HG02970 (cell line): ENCODE measurements around the gene SERINC5.
"Not testable (repeated sequence)": the region's sequence is repeated elsewhere in the genome, so short reads cannot be mapped to it uniquely, and the experiment has no call there.

ENCODE experiments used
- ATAC-seq: cut with Tn5 transposase; IDR thresholded peaks from one replicate; pipeline ENCODE4 v1.9.1; 2021; ENCODE audit warnings: mild to moderate bottlenecking, moderate library complexity, moderate number of reproducible peaks; ENCODE audit not compliant: unreplicated experiment, low FRiP score

Gene SERINC5

DNA sequence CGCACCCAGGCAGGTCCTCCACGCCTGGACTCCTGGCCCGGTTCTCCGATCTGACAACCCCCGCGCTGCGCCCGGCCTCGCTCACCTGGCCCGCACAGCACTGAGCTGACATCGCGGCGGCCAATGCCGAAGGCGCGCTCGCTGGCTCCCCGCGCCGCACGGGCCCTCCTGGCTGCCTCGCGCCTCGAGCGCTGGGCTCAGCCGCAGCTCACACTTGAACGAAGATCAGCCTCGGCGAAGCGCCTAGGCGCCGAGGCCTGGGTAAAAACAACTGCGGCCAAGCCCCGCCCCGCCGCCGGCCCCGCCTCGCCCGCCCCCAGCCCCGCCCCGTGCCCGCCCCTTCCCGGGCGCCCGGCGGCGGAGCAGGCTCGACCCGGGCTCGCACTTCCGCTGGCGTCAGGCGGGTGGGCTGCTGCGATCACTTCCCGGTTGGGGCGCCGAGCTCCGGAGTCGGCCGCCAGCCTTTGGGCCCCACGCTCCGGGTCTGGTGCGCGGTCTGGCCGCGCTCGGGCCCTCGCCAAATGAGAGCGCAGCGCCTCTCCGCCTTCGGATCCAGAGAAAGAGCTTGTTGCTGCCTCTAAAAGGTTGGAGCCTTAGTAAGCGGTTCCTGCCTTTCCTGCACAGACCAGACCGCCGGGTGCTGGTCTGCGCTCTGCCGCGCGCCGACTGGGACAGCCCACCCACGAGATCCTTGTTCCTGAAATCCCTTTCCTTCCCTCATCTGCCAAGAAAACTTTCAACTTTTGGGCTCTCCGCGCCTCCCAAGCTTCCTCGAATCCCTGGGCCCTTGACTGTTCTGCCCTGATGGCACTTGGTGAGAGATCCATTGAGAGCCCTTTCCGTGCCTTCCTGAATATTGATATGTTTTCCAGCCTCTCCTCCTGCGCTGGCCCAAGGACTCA, at the start of gene SERINC5:
Gene SERINC5, minus strand, starts transcription at position 238 of the 902 bp plus-strand sequence. Its CDS starts 126 bp downstream, at position 112.
- ATAC-seq: peak; percentile 88

DNA sequence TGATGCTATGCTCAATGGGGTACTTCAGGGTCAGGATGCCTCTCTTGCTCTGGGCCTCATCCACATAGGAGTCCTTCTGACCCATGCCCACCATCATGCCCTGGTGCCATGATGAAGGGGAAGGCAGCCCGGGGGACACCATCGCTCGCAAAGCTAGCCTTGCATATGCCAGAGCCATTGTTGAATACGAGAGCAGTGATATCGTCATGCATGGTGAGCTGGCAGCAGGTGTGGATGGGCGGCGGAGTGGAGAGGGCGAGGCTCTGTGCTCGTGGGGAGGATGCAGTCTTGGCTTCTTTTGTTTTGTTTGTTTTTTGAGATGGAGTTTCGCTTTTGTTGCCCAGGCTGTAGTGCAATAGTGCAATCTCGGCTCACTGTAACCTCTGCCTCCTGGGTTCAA, 46.8 kb upstream of the SERINC5 start:
- no peak for ATAC-seq

DNA sequence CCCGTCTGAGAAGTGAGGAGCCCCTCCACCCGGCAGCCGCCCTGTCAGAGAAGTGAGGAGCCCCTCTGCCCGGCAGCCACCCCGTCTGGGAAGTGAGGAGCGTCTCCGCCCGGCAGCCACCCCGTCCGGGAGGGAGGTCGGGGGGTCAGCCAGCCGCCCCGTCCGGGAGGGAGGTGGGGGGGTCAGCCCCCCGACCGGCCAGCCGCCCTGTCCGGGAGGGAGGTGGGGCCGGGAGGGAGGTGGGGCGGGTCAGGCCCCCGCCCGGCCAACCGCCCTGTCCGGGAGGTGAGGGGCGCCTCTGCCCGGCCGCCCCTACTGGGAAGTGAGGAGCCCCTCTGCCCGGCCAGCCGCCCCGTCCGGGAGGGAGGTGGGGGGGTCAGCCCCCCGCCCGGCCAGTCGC, 45.5 kb upstream of the SERINC5 start:
- not testable (repeated sequence) for ATAC-seq

DNA sequence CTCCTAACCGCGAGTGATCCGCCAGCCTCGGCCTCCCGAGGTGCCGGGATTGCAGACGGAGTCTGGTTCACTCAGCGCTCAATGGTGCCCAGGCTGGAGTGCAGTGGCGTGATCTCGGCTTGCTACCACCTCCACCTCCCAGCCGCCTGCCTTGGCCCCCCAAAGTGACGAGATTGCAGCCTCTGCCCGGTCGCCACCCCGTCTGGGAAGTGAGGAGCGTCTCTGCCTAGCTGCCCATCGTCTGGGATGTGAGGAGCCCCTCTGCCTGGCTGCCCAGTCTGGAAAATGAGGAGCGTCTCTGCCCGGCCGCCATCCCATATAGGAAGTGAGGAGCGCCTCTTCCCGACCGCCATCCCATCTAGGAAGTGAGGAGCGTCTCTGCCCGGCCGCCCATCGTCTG, 44.9 kb upstream of the SERINC5 start:
- ATAC-seq: not testable (repeated sequence)

DNA sequence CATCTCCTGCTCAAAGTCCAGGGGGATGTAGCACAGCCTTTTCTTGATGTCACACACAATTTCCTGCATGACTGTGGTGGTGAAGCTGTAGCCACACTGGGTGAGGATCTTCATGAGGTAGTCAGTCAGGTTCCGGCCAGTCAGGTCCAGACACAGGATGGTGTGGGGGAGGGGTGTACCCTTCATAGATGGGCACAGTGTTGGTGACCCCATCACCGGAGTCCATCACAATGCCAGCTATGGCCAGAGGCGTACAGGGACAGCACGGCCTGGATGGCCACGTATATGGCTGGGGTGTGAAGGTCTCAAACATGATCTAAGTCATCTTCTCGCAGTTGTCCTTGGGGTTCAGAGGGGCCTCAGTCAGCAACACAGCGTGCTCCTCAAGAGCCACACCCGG, 44.3 kb upstream of the SERINC5 start:
- ATAC-seq: no peak

DNA sequence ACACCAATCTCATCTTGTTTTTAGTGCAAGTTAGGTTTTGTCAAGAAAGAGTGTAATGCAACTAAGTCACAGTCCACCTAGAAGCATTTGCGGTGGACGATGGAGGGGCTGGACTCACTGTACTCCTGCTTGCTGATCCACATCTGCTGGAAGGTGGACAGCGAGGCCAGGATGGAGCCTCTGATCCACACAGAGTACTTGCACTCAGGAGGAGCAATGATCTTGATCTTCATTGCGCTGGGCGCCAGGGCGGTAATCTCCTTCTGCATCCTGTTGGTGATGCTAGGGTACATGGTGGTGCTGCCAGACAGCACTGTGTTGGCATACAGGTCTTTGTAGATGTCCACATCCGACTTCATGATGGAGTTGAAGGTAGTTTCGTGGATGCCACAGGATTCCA, 43.8 kb upstream of the SERINC5 start:
- ATAC-seq: no peak

DNA sequence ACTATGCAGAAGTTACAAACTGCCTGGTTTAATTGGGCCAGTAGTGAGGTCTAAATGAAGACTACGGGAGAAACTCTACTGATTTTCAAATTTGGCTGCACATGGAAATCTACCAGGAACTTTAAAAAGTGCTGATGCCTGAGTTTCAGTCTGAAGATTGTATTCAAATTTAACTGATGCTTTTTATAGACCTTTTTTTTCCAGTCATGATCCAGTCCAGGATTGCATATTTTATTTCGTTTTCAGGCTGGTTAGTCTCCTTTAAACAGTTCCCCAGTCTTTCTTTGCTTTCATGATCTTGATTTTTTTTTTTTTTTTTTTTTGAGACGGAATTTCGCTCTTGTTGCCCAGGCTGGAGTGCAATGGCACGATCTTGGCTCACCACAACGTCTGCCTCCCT, 40.3 kb upstream of the SERINC5 start:
- ATAC-seq: no peak

DNA sequence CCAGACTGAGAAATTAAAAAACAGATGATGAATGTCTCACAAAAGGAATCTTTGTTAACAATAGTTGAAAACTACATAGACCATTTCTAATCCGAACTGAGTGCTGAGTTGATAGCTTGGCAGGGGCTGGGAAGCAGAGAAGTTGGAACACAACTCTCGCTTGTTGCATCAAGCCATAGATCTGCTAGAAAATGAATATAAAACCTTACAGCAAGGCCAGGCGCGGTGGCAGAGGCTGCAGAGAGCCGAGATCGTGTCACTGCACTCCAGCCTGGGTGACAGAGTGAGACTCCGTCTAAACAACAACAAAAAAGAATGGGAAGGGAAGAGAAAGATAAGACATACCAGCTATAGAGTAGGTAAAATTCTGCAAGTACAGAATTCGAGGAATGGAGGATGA, 35.9 kb upstream of the SERINC5 start:
- no peak for ATAC-seq

DNA sequence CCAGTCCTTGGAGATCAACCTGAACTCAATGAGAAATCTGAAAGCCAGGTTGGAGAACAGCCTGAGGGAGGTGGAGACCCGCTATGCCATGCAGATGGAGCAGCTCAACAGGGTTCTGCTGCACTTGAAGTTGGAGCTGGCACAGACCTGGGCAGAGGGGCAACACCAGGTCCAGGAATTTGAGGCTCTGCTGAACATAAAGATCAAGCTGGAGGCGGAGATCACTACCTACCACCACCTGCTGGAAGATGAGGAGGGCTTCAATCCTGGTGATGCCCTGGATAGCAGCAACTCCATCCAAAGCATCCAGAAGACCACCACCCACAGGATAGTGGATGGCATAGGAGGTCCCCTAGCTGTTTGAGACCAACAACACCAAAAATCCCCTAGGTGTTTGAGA, 33.5 kb upstream of the SERINC5 start:
- no peak for ATAC-seq

DNA sequence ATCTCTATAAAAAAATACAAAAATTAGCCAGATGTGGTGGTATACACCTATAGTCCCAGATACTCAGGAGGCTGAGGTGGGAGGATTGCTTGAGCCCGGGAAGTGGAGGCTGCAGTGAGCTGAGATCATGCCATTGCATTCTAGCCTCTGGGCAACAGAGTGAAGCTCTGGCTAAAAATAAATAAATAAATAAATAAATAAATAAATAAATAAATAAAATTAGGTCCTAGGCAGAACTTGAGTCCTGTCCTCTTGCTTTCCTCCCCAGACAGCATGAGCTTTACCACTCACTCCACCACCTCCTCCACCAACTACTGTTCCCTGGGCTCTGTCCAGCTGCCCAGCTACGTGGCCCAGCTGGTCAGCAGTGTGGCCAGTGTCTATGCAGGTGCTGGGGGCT, 32.3 kb upstream of the SERINC5 start:
- no peak for ATAC-seq

DNA sequence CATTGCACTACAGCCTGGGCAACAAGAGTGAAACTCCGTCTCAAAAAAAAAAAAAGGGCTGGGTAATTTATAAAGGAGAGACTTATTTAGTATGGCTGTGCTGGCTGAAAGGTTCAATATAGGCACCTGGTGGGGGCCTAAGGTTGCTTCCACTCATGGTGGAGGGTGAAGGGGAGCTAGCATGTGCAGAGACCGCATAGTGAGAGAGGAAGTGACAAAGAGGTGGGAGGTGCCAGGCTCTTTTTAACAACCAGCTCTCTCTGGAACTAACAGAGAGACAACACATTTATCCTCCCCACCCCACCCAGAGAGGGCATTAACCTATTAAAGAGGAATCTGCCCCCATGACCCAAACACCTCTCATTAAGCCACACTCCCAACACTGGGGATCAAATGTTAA, 28.9 kb upstream of the SERINC5 start:
- no peak for ATAC-seq

DNA sequence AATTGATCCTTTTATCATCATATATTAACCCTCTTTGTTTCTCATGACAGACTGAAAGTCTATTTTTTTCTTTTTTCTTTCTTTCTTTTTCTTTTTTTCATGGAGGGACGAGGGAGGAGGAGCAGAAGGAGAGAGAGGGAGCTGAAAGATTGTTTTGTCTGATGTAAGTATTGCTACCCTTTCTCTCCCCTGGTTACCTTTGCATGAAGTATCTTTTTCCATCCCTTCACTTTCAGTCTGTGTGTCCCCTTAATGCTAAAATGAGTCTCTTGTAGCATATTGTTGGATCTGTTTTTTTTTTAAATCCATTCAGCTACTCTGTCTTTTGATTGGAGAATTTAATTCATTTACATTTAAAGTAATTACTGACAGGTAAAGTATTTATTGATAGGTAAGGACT, 27.5 kb upstream of the SERINC5 start:
- no peak for ATAC-seq

DNA sequence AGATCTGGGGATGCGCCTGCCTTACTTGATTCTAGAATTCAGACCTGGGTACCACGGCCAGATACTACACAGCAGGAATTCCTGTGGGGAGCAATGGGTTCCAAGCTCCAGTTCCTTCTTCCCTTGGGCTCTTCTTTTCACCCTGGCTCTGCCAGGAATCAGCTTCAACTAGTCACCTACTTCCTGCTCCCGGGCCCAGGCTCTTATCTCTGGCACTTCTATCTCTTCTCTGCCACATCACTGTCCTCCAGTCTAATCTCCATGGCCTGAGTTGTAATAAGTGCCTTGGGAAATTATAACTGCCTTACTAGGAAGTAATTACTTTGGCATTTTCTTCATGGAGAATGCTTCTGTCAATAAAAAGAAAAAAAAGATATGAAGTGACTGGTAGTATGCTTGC, 26.2 kb upstream of the SERINC5 start:
- ATAC-seq: no peak

DNA sequence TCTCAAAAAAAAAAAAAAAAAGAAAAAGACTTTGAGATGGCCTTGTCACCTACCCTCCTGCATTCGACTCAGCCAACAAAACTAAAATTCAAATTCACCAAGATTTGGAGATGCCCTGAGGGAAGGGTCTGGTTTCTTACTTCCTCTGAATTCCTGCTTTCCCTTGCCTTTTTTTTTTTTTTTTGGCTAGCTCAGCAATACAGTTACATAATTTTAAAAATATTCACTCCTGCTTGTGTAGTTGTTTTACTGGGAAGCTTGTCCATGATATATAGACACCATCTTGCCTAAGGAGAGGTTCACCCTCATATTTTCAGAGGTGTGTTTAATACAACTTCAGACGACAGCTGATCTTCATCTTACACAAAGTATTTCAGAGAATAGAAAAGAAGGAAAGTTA, 21.3 kb upstream of the SERINC5 start:
- ATAC-seq: no peak

DNA sequence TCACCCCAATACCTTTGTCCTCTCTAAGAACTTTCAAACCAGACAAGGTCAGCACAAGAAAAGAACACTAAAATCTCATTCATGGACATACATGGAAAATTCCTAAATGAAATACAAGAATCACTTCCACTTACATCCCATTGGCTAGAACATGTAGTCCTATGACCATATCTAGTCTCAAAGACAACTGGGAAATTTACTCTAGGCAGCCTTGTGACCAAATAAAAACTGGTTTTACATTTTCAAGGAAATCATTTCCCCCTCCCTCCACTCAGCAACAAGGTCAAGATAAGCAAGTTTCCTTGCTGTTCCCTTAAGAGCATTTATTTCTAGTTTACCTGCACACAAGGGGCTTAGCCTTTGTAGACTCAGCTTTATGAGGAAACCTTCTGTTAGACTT, 20.3 kb upstream of the SERINC5 start:
- ATAC-seq: no peak

DNA sequence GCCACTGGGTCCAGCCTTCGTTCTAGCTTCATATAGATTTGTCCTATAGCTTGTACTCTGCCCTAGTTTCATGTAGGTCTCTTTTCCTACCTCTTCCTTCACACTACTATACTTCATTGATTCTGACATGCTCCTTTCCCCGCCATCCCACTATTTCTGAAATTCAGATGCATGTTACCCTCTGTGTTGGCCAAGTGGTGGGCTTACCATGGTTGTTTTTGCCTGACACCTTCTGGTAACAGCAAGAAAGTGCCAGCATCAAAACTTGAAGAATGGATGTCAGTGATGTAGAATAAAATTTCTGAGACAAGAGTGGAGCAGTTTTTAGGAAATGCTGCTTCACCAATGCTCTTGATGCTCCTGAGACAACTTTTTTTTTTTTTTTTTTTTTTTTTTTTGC, 19.5 kb upstream of the SERINC5 start:
- no peak for ATAC-seq

DNA sequence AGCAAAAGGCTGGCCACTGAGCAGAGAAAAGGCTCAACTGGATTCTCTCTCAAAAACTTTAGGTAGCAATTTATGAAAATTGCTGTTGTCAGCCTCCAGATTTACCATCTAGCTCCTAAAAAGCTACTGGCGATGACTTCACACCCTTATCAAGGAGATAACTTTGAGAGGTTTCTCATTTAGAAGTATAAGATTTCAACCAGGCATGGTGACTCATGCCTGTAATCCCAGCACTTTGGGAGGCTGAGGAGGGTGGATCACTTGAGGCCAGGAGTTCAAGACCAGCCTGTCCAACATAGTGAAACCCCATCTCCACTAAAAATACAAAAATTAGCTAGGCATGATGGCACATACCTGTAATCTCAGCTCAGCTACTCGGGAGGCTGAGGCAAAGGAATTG, 14.7 kb upstream of the SERINC5 start:
- ATAC-seq: not testable (repeated sequence)

DNA sequence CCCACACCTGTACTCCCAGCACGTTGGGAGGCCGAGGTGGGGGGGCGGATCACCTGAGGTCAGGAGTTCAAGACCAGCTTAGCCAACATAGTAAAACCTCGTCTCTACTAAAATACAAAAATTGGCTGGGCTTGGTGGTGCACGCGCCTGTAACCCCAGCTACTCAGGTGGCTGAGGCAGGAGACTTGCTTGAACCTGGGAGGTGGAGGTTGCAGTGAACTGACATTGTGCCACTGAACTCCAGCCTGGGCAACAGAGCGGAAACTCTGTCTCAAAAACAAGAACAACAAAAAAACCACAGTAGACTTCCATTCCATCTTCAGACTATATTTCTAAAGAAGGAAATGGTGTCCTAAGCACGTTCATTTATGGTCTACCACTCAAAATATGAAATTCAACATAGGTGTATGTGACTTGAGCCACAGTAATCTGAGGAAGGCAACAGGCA, 14.2 kb upstream of the SERINC5 start:
- ATAC-seq: no peak

DNA sequence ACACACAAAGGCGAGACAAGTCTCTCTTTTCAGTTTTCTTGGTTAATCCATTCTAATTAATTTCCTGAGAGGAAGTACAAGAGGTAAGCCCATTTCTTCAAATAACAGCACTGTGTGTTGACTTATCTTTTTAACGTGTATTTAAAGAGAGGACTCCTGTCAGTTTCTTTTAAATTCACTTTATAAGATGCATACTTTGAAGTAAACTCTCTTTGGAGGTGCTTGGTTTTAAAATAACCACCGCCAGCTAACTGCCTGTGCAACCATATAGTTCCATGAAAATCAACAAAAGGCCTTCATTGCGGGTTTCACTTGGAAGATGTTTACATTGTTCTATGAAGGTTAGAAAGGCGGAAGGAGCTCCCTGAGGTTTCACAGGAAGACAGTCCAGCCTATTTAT, 13.1 kb upstream of the SERINC5 start:
- ATAC-seq: no peak

DNA sequence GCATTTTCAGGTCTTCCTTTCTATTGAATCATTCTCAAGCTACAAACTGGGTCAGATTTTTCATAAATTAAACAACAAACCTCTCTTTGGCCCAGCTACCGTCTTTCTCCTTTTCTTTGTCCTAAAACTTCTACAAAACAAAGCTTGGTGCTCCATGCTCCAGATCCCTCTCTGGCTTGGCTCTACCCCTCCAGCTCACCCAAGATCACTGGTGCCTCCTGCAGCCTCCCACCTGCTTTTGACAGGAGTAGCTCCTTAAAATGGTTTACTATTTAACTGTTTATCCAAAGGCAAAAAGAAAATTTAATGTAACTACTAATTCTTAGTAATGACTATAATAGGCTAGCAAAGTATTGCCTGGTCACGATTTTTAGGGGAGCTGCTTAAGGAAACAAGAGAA, 10.7 kb upstream of the SERINC5 start:
- no peak for ATAC-seq

DNA sequence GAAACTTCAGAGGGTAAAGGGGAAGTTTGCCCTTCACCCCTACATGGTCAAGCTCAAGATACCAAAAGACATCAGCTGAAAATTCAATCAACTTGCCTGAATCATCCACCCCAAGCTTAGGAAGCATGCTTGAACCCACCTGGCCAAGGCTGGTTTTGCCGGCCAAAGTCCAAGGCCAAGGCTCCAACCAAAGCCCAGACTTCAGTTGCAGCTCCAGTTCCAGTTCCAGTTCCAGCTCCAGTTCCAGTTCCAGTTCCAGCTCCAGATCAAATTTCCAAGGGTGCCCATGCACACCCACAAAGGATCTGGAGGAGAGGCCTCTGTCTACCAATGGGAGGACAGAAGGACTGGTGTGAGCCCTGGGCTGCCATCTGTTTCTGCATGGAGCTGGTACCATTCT, 4.6 kb upstream of the SERINC5 start:
- no peak for ATAC-seq

DNA sequence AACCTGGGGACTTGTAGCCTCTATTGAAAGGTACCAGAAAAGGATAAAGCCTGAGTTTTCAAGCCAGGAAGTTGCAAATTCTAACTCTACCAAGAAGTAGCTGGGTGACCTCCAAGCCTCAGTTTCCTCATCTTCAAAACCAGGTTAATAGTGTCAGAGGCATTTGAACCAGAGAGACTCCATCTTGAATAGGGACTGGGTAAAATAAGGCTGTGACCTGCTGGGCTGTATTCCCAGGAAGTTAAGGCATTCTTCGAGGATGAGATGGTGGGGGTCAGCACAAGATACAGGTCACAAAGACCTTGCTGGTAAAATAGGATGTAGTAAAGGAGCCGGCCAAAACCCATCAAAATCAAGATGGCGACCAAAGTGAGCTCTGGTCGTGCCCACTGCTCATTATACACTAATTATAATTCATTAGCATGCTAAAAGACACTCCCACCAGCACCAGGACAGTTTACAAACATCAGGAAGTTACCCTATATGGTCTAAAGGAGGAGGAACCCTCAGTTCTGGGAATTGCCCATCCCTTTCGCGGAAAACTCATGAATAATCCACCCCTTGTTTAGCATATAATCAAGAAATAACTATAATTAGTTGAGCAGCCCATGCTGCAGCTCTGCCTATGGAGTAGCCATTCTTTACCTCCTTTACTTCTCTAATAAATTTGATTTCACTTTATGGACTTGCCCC, 3.8 kb upstream of the SERINC5 start:
- no peak for ATAC-seq
